Colon (tissue), 2 donors: Measurements from ENCODE around the gene TTF2.
"Not testable (repeated sequence)": the region's sequence is repeated elsewhere in the genome, so short reads cannot be mapped to it uniquely, and the experiment has no call there.

Source experiments
- FAIRE-seq: peaks from 2 replicates; lab custom pipeline; 2012; peaks lifted over from hg19 to GRCh38; lab: Jason Lieb, UNC
- donor health status: control.
- donor health status: control.

Gene TTF2

DNA sequence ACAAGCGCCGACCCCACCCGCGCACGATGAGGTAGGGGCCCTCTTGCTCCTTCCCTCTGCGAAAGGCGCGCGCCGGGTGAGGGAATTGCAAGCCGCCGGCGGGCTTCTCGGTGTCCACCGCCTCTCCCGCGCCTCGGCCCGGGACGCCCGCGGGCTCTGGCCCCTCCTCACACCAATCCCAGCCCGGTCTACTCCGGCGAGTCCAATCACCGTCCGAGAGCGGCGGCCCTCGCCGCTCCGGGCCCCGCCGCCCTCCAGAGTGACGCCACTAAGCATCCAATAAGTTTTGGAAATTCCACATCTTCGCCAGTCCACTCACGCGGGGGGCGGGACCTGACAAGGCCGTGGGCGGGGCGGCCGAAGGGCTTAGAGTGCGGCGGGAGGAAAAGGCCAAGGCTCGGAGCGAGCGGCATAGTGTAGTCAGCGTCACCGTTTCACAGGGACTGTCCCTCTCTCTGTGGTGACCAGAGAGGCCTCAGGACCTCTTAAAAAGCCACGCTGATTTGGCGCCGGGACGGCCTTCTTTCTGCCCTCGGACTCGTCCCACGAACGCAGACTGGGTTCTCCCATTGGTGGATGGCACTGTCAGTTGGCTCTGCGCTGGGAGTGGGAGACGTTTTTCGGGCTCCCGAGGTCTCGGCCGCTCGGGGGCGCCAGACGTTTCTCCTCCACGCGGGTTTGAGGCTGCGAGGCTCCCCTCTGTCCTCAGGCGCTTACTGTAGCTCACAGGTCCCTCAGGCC, 61.6 kb downstream of the TTF2 start, which contains the start of gene TRIM45:
Gene TRIM45 (minus strand): TSS at position 161 of the 741 bp plus-strand sequence. CDS start 548 bp downstream, outside the sequence.
- FAIRE-seq, result no peak

DNA sequence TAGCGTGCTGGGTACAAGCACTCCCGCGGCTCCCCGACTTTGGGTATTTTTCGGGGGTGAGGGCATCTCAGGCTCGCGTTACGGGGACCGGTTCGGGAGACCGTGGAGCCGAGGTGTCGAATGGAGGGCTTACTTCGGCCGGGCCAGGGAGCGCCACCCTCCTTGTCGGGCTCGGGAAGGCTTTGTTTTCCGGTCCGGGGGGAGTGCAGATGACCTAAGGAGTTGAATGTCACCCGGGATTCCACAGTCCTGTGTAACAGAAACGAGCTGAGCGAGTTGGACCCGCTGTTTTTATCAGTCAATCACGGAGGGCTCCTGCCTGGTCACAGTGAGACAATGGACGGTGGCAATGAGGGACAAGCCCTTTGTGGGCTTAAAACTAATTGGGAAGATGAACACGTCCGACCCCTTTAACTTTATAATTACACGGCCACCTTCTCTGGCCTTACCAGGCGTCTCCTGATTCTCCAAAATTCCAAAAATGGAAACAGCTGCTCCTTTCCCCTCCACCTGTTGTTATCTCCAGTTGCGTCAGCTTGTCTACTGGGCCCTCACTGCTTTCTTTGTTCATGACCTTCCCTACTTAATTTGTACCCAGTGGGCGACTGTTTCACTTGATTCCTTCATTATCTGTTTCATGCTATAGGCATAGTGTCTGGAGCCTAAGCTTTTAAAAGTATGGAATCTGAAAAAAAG, 62.4 kb downstream of the TTF2 start:
- FAIRE-seq, result no peak

DNA sequence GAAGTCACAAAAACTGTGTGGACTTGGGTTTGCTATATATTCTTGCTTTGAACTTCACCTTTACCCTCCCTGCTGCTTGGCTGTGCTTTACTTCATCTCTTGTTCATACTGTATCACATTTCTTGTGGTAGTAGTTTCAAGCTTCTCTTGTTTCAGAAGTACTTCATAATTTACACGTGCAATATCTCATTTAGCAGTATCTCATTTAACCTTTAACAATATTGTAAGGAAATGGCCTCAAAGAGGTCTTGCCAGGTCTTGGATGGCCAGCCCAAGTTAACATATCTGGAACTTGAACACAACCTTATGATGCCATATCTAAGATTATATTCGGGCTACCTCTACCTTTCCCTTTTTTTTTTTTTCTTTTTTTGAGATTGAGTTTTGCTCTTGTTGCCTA, 63.1 kb downstream of the TTF2 start:
- FAIRE-seq, result no peak

DNA sequence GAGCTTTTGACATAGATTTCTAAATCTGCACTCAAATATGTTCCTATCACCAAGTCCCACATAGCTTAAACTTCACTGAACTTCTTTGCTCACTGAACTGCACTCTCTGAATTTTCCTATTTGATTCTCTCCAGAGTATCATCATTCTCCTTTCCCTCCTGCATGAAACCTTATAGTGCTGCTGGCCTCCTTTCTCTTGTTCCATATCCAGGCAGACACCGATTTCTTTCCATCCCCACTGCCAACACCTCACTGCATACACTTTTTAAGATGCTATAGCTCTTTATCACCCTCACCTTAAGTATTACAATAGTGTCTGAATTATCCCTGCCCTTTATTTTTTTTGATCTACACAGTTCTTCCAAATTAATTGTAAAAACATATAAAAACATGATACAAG, 64.5 kb downstream of the TTF2 start:
- no peak for FAIRE-seq

DNA sequence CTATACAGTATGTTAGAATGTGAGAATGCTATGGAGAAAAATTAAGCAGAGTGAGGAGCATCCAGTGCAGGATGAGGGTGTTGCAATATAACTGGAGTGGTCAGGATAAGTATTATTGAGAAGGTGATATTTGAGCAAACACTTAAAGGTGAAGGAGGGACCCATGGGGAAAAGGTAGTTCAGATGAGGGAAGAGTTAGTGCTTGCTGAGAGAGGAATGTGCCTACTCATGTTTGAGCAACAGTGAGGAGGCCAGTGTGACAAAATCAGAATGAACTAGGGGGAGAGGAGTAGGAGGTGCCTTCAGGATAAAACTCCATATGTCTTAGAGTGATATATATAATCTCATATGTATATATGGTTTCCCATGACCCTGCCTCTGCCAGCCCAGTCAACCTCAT, 67.7 kb downstream of the TTF2 start:
- FAIRE-seq, result no peak

DNA sequence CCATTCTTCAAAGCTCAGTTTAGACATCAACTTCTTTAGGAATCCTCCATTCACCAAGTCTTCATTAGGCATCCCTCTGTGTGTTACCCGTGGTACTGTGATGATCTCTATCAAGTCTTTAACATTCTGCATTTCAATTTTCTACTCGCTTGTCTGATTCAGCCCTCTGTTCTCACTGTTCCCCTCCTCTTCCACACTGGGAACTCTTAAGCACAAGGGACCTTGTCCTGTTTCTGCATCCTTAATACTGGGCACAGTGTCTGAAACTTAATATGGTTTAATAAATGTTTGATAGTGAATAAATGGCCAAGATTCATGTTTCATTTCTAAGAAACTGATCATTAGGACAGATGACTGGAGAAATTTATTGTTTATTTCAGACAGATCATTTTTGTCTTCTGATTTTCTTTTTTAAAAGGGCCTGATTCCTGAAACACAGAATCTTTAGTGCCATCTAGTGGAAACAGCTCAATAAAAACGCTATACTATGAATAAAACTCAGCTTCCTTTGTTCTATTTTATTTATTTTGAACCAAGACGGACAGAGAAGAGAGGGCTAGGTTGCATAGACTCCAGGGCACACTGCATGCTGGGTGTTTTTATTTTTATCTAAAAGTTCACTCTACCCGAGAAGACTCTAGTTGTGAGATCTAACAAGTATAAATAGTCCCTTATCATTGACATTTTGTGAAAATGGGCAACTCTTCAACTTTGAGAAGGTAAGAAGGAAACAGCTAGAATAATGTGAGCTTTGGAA, 68.4 kb downstream of the TTF2 start:
- FAIRE-seq, result no peak

DNA sequence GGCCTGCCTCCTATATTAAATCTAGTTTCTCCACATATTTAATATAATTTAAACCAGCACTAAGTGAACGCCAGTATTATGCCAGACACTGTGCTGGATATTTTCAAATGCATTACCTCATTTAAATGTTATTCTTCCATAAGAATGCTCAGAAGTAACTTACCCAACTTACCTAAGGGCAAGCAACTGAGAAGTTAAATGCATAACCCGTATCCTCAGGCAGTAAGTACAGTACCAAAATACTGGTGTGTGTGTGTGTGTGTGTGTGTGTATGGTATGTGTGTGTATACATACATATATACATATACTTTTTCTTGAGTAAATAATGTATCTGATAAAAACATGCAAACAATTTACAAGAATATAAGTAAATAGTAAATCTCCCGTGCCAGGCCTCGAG, 70.4 kb downstream of the TTF2 start:
- no peak for FAIRE-seq

DNA sequence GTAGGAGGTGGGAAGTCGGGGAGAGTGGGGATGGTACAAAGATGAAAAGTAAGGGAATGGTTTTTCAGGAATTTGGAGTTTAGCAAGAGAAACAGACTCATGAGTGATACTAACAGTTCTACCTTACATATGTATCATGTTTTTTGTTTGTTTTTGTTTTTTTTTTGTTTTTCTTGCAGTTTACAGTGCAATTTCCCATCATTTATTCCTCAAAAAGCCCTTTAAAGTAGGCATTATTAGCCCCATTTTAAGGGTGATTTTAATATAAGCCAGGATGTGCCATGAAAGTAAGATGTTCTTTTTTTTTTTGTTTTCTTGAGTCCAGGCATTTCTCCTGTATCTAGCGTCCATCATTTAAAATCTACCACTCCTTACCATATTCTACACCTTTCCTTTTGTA, 75.2 kb downstream of the TTF2 start:
- no peak for FAIRE-seq

DNA sequence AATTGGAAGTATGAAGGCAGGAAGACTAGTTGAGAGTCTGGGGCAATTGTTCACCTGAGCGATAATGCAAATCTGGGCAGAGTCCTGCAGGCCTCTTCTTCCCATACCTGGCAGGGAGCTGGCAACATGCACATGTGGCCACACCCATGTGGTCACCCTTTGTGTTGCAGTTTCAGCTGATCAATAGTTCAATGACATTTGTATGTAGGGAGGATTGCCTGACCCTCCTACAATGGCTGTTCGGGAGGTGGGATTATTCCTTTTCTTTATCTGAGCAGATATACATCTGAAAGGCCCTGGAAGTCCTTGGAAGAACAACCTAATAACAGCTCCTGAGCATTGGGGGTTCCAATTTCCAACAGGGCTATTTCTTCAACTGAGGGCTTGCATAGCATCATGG, 76.6 kb downstream of the TTF2 start:
- no peak for FAIRE-seq

DNA sequence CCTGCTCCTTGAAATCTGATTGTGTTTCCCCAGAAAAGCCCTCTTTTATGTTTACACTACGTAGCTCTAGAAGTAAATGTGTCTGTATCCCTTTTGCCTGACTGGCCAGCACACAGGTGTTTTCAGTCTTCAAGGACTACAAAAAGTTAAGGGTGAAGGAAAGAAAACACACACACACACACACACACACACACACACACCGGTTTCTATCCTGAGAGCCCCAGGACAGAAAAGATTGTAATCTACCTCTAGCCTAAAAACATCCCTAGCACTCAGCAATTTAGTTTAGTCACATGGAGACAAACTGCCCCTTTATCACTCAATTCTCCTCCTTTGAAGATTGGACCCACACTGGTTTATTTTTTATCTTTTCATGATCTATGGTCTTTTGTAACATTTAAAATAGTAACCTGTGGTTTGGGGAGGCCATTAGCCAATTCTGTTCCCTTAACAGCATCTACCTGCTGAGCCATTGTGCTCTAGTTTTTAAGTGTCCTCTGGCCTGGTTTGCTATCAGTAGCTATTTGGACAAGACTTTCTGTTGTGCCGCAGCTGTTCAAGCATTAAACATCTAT, 77.2 kb downstream of the TTF2 start:
- FAIRE-seq, result no peak

DNA sequence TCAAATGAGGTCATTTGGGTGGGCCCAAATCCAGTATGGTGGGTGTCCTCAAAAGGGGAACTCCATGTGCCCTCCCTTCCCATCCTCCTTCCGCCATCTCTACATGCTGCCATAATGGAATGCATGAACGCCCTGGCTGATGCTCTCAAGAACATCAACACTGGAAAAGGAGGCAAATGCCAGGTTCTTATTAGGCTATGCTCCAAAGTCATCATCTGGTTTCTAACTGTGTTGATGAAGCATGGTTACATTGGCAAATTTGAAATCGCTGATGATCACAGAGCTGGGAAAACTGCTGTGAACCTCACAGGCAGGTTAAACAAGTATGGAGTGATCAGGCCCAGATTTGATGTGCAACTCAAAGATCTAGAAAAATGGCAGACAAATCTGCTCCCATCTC, 78.0 kb downstream of the TTF2 start:
- FAIRE-seq, result no peak

DNA sequence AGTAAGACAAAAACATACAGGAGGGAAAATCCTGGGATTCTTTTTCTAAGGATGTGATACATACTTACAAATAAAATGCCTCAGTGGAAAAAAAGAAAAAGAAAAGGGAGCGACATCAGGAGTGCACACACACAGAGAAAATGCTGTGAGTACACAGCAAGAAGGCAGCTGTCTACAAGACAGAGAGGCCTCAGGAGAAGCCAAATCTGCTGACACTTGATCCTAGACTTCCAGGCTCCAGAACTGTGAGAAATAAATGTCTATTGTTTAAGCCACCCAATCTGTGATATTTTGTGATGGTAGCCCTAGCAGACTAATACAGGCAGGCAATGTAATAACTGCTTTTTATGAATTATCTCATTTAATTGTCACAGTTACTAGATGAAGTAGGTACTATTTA, 78.4 kb downstream of the TTF2 start:
- no peak for FAIRE-seq

DNA sequence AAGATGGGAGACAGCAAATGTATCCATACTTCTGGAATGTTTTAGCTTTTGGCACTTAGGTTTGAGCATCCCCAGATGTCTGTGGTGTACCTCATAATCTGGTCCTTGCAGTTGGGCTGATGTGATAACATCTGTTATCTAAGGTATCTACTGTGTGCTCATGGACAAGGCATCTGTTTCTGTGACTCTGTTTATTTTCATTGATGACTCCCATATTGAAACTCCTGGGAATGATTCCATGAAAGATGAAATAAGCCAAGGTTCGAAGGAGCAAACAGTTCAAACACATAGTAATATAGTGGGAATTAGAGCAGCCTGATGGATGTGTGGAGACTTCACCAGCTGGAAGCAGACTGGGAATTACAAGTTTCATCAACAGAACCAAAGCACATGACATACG, 82.1 kb downstream of the TTF2 start:
- no peak for FAIRE-seq

DNA sequence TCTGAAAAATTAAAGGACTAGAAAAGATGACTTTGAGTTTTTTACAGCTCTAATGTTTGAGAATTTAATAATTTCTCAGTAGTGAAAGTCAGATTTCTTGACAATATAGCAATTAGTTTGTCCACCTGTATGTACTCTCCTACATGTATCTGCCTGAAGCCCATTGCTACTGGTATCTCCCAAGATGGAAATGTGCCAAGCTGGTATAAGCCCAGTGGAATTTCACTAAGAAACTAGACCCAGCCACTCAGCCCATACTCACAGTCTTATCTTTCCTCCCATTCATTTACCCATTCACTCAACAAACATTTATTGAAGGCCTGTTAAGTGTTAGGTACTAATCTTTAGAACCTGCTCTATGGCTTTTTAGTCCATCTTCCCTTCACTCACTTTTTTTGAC, 83.0 kb downstream of the TTF2 start:
- FAIRE-seq, result no peak

DNA sequence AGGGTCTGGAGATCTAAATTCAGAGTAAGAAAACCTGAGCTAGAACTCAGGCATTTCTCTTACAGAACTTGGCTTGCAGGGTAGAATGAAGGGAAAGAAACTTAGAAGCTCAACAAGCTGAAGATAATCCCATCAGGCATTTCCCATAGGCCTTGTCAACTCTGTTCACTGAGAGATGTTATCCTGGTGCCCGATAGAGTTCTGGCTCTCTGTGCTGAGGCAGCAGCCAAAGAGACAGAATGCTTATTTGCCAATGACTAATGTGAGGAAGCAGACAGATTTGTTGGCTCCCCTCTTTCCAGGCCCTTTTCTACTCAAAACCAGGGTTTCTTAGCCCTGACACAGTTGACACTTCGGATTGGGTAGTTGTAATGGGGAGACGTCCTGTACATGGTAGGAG, 83.7 kb downstream of the TTF2 start:
- FAIRE-seq, result no peak

DNA sequence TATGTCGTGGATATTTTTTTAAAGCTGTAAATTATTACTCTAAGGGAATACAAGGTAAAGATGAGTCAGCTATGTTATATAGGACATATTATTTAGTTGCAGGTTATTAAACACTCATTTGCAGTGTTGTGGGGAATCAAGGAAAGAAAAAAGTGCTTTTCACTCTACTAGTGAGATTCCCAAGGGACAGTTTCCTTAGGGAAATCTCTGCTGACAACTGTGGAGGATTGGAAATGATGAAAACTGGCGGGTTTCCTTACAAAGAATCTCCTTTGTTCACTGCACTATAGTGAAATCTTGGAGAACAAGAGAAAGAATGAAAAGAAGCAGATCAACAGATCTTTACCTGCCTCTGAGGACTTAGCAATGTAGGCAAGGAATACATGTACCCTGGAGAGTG, 85.9 kb downstream of the TTF2 start:
- FAIRE-seq, result no peak

DNA sequence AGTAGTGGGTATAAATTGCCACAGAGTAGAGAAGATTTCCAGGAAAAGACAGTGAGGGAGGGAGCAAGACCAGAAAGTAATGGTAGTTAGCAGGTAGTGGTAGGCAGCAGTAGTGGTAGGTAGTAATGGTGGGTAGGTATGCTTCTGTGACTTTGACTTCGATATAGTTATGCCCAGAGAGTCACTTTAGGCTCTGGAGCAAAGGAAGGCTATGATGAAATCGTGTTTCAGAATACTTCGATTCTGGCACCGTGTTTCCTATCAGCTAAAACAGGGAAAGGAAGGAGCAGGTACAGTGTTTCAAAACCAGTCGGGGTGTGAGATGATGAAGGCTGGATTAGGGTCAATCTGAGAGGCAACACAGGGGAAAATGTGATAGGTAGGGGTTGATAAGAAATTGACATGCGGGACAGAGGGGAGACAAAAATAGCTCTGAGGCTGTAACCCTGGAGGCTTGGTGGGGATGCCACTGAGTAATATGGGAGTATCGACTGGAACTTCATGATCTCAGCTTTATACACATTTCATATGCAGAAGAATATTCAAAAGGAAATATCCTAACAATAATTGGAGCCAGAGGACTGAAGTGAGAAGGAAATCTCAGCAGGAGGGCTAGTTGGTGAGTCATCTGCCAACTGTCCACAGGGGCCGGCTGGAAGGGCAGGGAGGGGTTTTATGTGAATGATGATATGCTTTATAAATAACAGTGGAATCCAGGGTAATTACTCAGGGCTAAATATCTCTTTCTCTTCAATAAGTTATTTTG, 86.6 kb downstream of the TTF2 start:
- no peak for FAIRE-seq

DNA sequence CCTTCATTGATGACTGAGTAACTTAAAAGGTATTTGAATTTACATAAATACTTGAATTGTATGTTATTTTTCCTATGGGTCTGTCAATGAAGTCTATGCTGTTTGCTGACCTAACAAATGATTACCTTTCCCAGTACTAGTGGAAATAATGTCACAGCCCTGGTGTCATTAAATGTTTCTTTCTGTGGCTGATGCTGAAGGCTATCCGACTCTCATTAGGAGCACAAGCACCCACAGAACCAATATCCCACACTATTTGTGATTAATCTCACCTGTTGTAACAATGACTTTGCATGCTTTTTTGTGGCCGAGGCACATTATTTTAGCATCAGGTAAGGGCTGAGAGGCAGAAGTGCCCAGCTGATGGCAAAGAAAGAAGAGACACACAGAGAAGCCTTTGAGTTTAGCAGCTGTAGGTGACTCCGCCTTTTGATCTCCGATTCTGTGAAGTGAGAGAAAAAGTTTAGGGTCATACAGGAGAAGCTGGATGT, 87.3 kb downstream of the TTF2 start:
- no peak for FAIRE-seq

DNA sequence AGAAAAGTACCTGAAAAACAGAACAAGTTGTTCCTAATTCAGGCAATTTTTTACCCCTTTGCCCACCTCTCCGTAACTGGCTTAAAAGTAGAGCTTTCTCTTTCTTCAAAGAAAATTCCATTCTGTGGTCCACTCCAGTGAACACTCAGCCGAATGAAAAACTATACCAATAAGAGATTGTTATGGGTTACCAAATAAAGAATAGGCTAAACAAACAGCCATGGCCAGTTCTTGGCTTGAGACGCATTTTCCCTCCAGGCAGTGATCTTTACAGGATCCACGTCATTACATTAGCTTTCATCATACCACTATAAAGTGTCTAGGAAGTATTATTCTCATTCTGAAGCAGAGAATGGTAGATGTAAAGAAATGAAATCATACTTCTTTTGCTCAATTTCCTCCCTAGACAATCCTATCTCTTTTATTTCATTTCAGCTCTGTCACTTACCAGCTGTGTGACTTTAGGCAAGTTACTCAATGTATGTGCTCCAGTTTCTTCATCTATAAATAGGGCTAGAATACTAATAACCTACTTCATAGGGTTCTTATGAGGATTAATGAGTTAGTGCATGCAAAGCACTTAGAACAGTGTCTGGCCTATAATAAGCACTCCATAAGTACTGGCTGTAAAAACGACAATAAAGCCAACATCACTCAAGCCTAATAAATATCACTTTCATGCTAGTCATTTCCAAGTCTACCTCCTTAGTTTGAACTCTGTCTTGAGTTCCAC, 87.9 kb downstream of the TTF2 start:
- FAIRE-seq, result no peak

DNA sequence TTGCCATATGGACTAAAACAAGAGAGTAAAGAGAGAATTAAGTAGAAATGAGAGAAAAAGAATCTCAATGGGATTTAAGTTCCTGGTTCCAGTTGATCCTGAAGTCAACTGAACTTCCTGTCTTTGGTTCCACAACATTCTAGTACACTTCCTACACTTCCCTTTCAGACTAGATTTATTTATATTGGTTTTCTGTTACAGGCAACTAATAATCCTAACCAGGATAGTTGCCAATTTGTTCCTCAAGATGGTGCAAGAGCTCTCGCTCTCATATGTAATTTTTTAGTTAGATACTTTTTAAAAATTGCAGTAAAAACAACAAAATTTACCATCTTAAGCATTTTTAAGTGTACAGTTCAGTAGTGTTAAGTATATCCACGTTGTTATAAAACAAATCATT, 90.2 kb downstream of the TTF2 start:
- no peak for FAIRE-seq

DNA sequence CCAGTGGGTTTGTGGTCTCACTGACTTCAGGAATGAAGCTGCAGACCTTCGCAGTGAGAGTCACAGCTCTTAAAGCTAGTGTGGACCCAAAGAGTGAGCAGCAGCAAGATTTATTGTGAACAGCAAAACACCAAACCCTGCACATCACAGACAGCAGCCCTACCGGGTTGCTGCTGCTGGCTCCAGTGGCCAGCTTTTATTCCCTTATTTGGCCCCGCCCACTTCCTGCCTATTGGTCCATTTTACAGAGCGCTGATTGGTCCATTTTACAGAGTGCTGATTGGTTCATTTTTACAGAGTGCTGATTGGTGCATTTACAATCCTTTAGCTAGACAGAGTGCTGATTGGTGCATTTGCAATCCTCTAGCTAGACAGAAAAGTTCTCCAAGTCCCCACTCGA, 91.2 kb downstream of the TTF2 start:
- not testable (repeated sequence) for FAIRE-seq
